ENCODE results near the gene MCRIP2.

Gene MCRIP2

GRCh38 chr16:684961-685696 lies 43.5 kb downstream of the MCRIP2 start:
- H3K9me3 ChIP-seq (ENCODE audit: control insufficient read depth, insufficient read depth, low read length): no peaks in the 10 kb centered on the region
- no peaks in the 10 kb centered on the region for H3K9me2 ChIP-seq (replicated peaks; ENCODE audit: control insufficient read depth, low read length)
- no peaks in the 10 kb centered on the region for H3F3A ChIP-seq (ENCODE audit: control insufficient read depth, insufficient read depth)
- peaks cover 59% of the 10 kb centered on the region for H3K36me3 ChIP-seq (ENCODE audit: control insufficient read depth, low read length)
- H3K4me1 ChIP-seq (ENCODE audit: control insufficient read depth, low read length): peaks cover 48% of the 10 kb centered on the region
- peaks cover 19% of the 10 kb centered on the region for H4K20me1 ChIP-seq (ENCODE audit: control insufficient read depth, insufficient read depth, low read depth, low read length)
- peak overlapping the region; percentile 14; the same call in 1 of the 2 replicates for H3K4me2 ChIP-seq (ENCODE audit: low read length)
- no peak overlapping the region for H3K4me3 ChIP-seq (ENCODE audit: low read length)
- H3K27me3 ChIP-seq (ENCODE audit: control insufficient read depth, low read length): no peaks in the 10 kb centered on the region
- H3K79me2 ChIP-seq (ENCODE audit: control insufficient read depth, low read length): peaks cover 57% of the 10 kb centered on the region
- H3K27ac ChIP-seq (ENCODE audit: low read depth, low read length): no peak overlapping the region
- TF ChIP-seq EZH2phosphoT487 (IDR thresholded peaks at IDR 0.05; ENCODE audit: borderline replicate concordance, low read length): no peak
- TF ChIP-seq CTCF (IDR thresholded peaks at IDR 0.05; ENCODE audit: low read depth, low read length, poor library complexity, severe bottlenecking): no peak

GRCh38 chr16:685967-686366 lies 44.3 kb downstream of the MCRIP2 start:
- Histone ChIP-seq H3K9me2 (replicated peaks; ENCODE audit: control insufficient read depth, low read length) (no peaks in the 10 kb centered on the region), H3K79me2 (ENCODE audit: control insufficient read depth, low read length) (peaks cover 51% of the 10 kb centered on the region), H4K20me1 (ENCODE audit: control insufficient read depth, insufficient read depth, low read depth, low read length) (peaks cover 16% of the 10 kb centered on the region), H3K9me3 (ENCODE audit: control insufficient read depth, insufficient read depth, low read length) (no peaks in the 10 kb centered on the region), H3K4me2 (ENCODE audit: low read length) (no peak overlapping the region), H3K4me1 (ENCODE audit: control insufficient read depth, low read length) (peaks cover 53% of the 10 kb centered on the region), H3F3A (ENCODE audit: control insufficient read depth, insufficient read depth) (no peaks in the 10 kb centered on the region), H3K27ac (ENCODE audit: low read depth, low read length) (no peak overlapping the region), H3K36me3 (ENCODE audit: control insufficient read depth, low read length) (peaks cover 55% of the 10 kb centered on the region), H3K4me3 (ENCODE audit: low read length) (no peak overlapping the region), H3K27me3 (ENCODE audit: control insufficient read depth, low read length) (no peaks in the 10 kb centered on the region)
- TF ChIP-seq EZH2phosphoT487 (IDR thresholded peaks at IDR 0.05; ENCODE audit: borderline replicate concordance, low read length) (no peak), CTCF (IDR thresholded peaks at IDR 0.05; ENCODE audit: low read depth, low read length, poor library complexity, severe bottlenecking) (peak; percentile 48)

- Histone ChIP-seq H3K27ac (ENCODE audit: low read depth, low read length) (no peak overlapping the region), H3K9me2 (replicated peaks; ENCODE audit: control insufficient read depth, low read length) (no peaks in the 10 kb centered on the region), H3K9me3 (ENCODE audit: control insufficient read depth, insufficient read depth, low read length) (no peaks in the 10 kb centered on the region), H3K79me2 (ENCODE audit: control insufficient read depth, low read length) (peaks cover 44% of the 10 kb centered on the region), H3K4me3 (ENCODE audit: low read length) (no peak overlapping the region), H3K4me1 (ENCODE audit: control insufficient read depth, low read length) (peaks cover 46% of the 10 kb centered on the region), H3K27me3 (ENCODE audit: control insufficient read depth, low read length) (no peaks in the 10 kb centered on the region), H3F3A (ENCODE audit: control insufficient read depth, insufficient read depth) (no peaks in the 10 kb centered on the region), H4K20me1 (ENCODE audit: control insufficient read depth, insufficient read depth, low read depth, low read length) (peaks cover 9% of the 10 kb centered on the region), H3K36me3 (ENCODE audit: control insufficient read depth, low read length) (peaks cover 48% of the 10 kb centered on the region), H3K4me2 (ENCODE audit: low read length) (no peak overlapping the region)
- TF ChIP-seq CTCF (IDR thresholded peaks at IDR 0.05; ENCODE audit: low read depth, low read length, poor library complexity, severe bottlenecking) (no peak), EZH2phosphoT487 (IDR thresholded peaks at IDR 0.05; ENCODE audit: borderline replicate concordance, low read length) (no peak)
These were observed 45.0 kb downstream of the MCRIP2 start for GRCh38 chr16:686459-687260.
